ENCODE measurements around the gene ZNF736.

- TF ChIP-seq CTCF (IDR thresholded peaks at IDR 0.05) (no peak), POLR2AphosphoS5 (IDR thresholded peaks at IDR 0.05; ENCODE audit: insufficient read depth in 1 of 2, low read depth in 1 of 2) (no peak)
These were observed 59.3 kb downstream of the ZNF736 start for GRCh38 chr7:64373017-64373416.

All from vagina (tissue), 2 donors.